ENCODE measurements around the gene RSPO1.

The RSPO1 gene

GRCh38 chr1:37656881-37657280, 22.2 kb upstream of the RSPO1 start:
- DNase-seq (ENCODE audit: low read depth), result no peak

- DNase-seq (ENCODE audit: low read depth), result no peak
Observed at GRCh38 chr1:37656026-37656425, 21.3 kb upstream of the RSPO1 start.

GRCh38 chr1:37655274-37655673, 20.6 kb upstream of the RSPO1 start:
- DNase-seq (ENCODE audit: low read depth), result no peak

- DNase-seq (ENCODE audit: low read depth), result no peak
Observed at GRCh38 chr1:37653906-37654305, 19.2 kb upstream of the RSPO1 start.

GRCh38 chr1:37652976-37653375, 18.3 kb upstream of the RSPO1 start:
- DNase-seq (ENCODE audit: low read depth), result no peak

- no peak for DNase-seq (ENCODE audit: low read depth)
Observed at GRCh38 chr1:37651803-37652202, 17.1 kb upstream of the RSPO1 start.

GRCh38 chr1:37650721-37651120, 16.0 kb upstream of the RSPO1 start:
- no peak for DNase-seq (ENCODE audit: low read depth)

GRCh38 chr1:37650173-37650572, 15.5 kb upstream of the RSPO1 start:
- no peak for DNase-seq (ENCODE audit: low read depth)

GRCh38 chr1:37647281-37647680, 12.6 kb upstream of the RSPO1 start:
- no peak for DNase-seq (ENCODE audit: low read depth)

GRCh38 chr1:37641059-37641458, 6.4 kb upstream of the RSPO1 start:
- DNase-seq (ENCODE audit: low read depth), result no peak

- no peak for DNase-seq (ENCODE audit: low read depth)
Observed at GRCh38 chr1:37636435-37636834, 1.7 kb upstream of the RSPO1 start.

- DNase-seq (ENCODE audit: low read depth), result no peak
Observed at GRCh38 chr1:37634992-37635902, 555 bp upstream of the RSPO1 start.

GRCh38 chr1:37633938-37634243, 801 bp downstream of the RSPO1 start:
- no peak for DNase-seq (ENCODE audit: low read depth)

GRCh38 chr1:37633040-37633937, 1.4 kb downstream of the RSPO1 start:
- no peak for DNase-seq (ENCODE audit: low read depth)

GRCh38 chr1:37631036-37631435, 3.7 kb downstream of the RSPO1 start:
- DNase-seq (ENCODE audit: low read depth), result no peak

- no peak for DNase-seq (ENCODE audit: low read depth)
Observed at GRCh38 chr1:37630426-37631028, 4.2 kb downstream of the RSPO1 start.

GRCh38 chr1:37629726-37630425, 4.8 kb downstream of the RSPO1 start:
- DNase-seq (ENCODE audit: low read depth), result no peak

GRCh38 chr1:37629008-37629407, 5.7 kb downstream of the RSPO1 start:
- no peak for DNase-seq (ENCODE audit: low read depth)

GRCh38 chr1:37628026-37628556, 6.6 kb downstream of the RSPO1 start:
- no peak for DNase-seq (ENCODE audit: low read depth)

- DNase-seq (ENCODE audit: low read depth), result no peak
Observed at GRCh38 chr1:37622131-37622530, 12.6 kb downstream of the RSPO1 start.

- no peak for DNase-seq (ENCODE audit: low read depth)
Observed at GRCh38 chr1:37621326-37621870, 13.3 kb downstream of the RSPO1 start.

- no peak for DNase-seq (ENCODE audit: low read depth)
Observed at GRCh38 chr1:37620707-37621106, 14.0 kb downstream of the RSPO1 start.
